Stomach (tissue), 4 donors: Measurements from ENCODE around the gene KRTAP10-1.

Experiments
- EP300 ChIP-seq: sonication (generic); formaldehyde crosslinking; IDR thresholded peaks from one replicate; pipeline ENCODE4 v1.6.1; 2017; ENCODE audit warnings: antibody characterized with exemption
- POLR2A ChIP-seq, 4 donors: fragments of 450-650 bp; IDR thresholded peaks; one replicate each; pipeline ENCODE4 v1.6.1; 2016; ENCODE audit warnings: antibody characterized with exemption in 4 of 4, control low read depth in 2 of 4, mild to moderate bottlenecking in 1 of 4, moderate library complexity in 1 of 4
- POLR2AphosphoS5 ChIP-seq, 3 donors: sonication (generic); formaldehyde crosslinking; IDR thresholded peaks; one replicate each; pipeline ENCODE4 v1.6.1; 2016; ENCODE audit warnings: antibody characterized with exemption in 3 of 3
- TF ChIP-seq, protein P1 (sequence below), 7 experiments: fragments of 450-650 bp in 4 of 7; fragments of 200-600 bp in 3 of 7; sonication (generic) in 3 of 7; IDR thresholded peaks; one replicate each; pipeline ENCODE4 v1.5.1; 2016 to 2019; ENCODE audit warnings: antibody characterized with exemption in 7 of 7, control low read depth in 2 of 7, mild to moderate bottlenecking in 1 of 7

DNA sequence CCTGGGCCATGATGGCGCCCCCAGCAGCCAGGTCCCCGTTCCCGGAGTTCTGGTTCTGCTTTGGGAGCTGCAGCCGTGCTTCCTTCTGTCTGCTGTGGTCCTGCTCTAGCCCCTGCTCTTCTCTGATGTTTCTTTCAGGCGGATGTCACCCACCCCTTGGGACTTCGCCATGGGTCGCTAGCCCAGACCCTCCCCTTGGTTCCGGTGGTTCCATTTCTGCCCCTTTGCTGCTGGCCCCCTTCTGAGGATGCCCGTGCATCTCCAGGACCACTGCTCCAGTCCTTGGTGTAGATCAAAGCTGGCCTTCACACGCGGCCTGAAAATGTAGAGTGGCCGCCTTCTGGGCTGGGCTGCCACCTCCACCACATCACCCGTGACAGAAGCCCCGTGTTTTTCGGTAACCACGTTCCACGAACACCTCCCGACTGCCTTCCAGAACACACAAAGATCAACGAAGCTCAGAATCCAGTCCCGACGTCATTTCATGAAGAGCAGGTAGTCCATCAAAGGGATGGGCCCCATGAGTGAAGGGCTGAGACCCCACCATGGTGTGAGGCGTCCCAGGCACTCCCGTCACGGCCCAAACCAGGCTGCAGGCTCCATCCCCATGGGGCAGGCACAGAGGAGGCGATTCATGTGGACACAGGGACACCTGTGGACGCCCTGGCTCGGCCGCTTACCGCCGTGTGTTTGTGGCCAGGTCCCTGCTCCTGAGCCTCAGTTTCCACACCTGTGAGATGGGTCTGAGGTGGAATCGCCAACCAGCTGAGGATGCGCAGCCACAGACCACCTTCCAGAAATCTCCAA is 24.4 kb downstream of the KRTAP10-1 start:
- TF ChIP-seq, protein P1, sequence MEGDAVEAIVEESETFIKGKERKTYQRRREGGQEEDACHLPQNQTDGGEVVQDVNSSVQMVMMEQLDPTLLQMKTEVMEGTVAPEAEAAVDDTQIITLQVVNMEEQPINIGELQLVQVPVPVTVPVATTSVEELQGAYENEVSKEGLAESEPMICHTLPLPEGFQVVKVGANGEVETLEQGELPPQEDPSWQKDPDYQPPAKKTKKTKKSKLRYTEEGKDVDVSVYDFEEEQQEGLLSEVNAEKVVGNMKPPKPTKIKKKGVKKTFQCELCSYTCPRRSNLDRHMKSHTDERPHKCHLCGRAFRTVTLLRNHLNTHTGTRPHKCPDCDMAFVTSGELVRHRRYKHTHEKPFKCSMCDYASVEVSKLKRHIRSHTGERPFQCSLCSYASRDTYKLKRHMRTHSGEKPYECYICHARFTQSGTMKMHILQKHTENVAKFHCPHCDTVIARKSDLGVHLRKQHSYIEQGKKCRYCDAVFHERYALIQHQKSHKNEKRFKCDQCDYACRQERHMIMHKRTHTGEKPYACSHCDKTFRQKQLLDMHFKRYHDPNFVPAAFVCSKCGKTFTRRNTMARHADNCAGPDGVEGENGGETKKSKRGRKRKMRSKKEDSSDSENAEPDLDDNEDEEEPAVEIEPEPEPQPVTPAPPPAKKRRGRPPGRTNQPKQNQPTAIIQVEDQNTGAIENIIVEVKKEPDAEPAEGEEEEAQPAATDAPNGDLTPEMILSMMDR (IDR thresholded peaks at IDR 0.05) = no peak
- no peak for TF ChIP-seq EP300
- no peak for TF ChIP-seq POLR2A (IDR thresholded peaks at IDR 0.05)
- TF ChIP-seq POLR2AphosphoS5 (IDR thresholded peaks at IDR 0.05) = no peak
